Prostate gland (tissue), 2 donors: ENCODE results near the gene TUBB2B.

Source experiments
- CTCF ChIP-seq, 4 experiments: fragments of 200-600 bp in 2 of 4; fragments of 450-650 bp in 2 of 4; sonication (generic) in 2 of 4; IDR thresholded peaks; 1 replicate in 3 of 4; 2 replicates in 1 of 4; pipeline ENCODE4 v1.5.1; 2016 to 2019; ENCODE audit warnings: antibody characterized with exemption in 4 of 4, mild to moderate bottlenecking in 2 of 4, moderate library complexity in 2 of 4
- POLR2AphosphoS5 ChIP-seq: sonication (generic); formaldehyde crosslinking; IDR thresholded peaks from one replicate; pipeline ENCODE4 v1.6.1; 2017; ENCODE audit warnings: antibody characterized with exemption

- TF ChIP-seq CTCF (IDR thresholded peaks at IDR 0.05) (no peak), POLR2AphosphoS5 (no peak)
Measured at GRCh38 chr6:3193102-3193849, 34.2 kb downstream of the TUBB2B start.
